Common myeloid progenitor, CD34-positive (primary cell): ENCODE data around the gene ASB4.

Experiments
- CTCF ChIA-PET: fragments of 350-600 bp; sonication (Branson Sonifier 250); formaldehyde crosslinking; loops from one replicate; lab custom pipeline; 2021; ENCODE audit warnings: antibody characterized with exemption; lab: Charles Lee
- POLR2A ChIA-PET: fragments of 350-600 bp; sonication (Branson Sonifier 250); formaldehyde crosslinking; loops from one replicate; lab custom pipeline; 2021; ENCODE audit warnings: antibody characterized with exemption; lab: Charles Lee
- DNase-seq, 3 donors: peaks; one replicate each; pipeline versions ENCODE4 v3.0.0 to v3.0.0-alpha.2; 2013
- H3K27ac ChIP-seq, 2 experiments: 1 replicate in 1 of 2; 2 replicates in 1 of 2; pipeline ENCODE4 v1.7.0; 2013; ENCODE audit warnings: inconsistent platforms in 2 of 2, low read length in 2 of 2, mild to moderate bottlenecking in 2 of 2, low read depth in 1 of 2, moderate library complexity in 1 of 2; ENCODE audit not compliant: severe bottlenecking in 2 of 2, insufficient read depth in 1 of 2, poor library complexity in 1 of 2
- H3K27me3 ChIP-seq, 5 experiments: replicated peaks in 2 of 5; 1 replicate in 3 of 5; 2 replicates in 2 of 5; pipeline versions ENCODE4 v1.6.1 to v1.7.0; 2013; ENCODE audit warnings: low read length in 4 of 5, mild to moderate bottlenecking in 2 of 5, moderate library complexity in 2 of 5, inconsistent platforms in 1 of 5; ENCODE audit not compliant: insufficient read depth in 5 of 5, control insufficient read depth in 4 of 5
- H3K36me3 ChIP-seq, 4 experiments: 1 replicate in 2 of 4; 2 replicates in 2 of 4; pipeline versions ENCODE4 v1.6.1 to v1.7.0; 2013; ENCODE audit warnings: low read length in 3 of 4, control low read depth in 1 of 4, mild to moderate bottlenecking in 1 of 4; ENCODE audit not compliant: control insufficient read depth in 4 of 4, insufficient read depth in 4 of 4
- H3K4me1 ChIP-seq, 4 experiments: 1 replicate in 3 of 4; 2 replicates in 1 of 4; pipeline versions ENCODE4 v1.6.1 to v1.7.1; 2013; ENCODE audit warnings: low read length in 3 of 4, mild to moderate bottlenecking in 3 of 4, control low read depth in 1 of 4, inconsistent platforms in 1 of 4, moderate library complexity in 1 of 4; ENCODE audit not compliant: control insufficient read depth in 4 of 4, insufficient read depth in 4 of 4; ENCODE audit errors: control extremely low read depth in 1 of 4
- H3K4me3 ChIP-seq, 7 experiments: 1 replicate in 4 of 7; 2 replicates in 3 of 7; pipeline versions ENCODE4 v1.5.1 to v1.7.0; 2013; ENCODE audit warnings: mild to moderate bottlenecking in 7 of 7, low read length in 6 of 7, moderate library complexity in 6 of 7, inconsistent platforms in 2 of 7, low read depth in 2 of 7, control low read depth in 1 of 7; ENCODE audit not compliant: insufficient read depth in 4 of 7, control insufficient read depth in 1 of 7; ENCODE audit errors: extremely low read depth in 1 of 7
- H3K9me3 ChIP-seq, 5 experiments: 1 replicate in 4 of 5; 2 replicates in 1 of 5; pipeline versions ENCODE4 v1.6.1 to v1.7.1; 2013; ENCODE audit warnings: low read length in 4 of 5, mild to moderate bottlenecking in 2 of 5, inconsistent platforms in 1 of 5, low read depth in 1 of 5, moderate library complexity in 1 of 5; ENCODE audit not compliant: control insufficient read depth in 4 of 5, insufficient read depth in 2 of 5; ENCODE audit errors: control extremely low read depth in 1 of 5
- WGBS: methylation state at CpG from one replicate; pipeline ENCODE4 v1.1.5; 2013; ENCODE audit not compliant: insufficient coverage; 5-methylcytosine and 5-hydroxymethylcytosine counted together

The ASB4 gene

GRCh38 chr7:95577137-95577536 lies 91.4 kb downstream of the ASB4 start:
- no peak overlapping the region for H3K4me3 ChIP-seq
- ChIA-PET POLR2A (interaction anchor here (0.6 kb wide), 1 partner anchor 1288 kb away, joined by 3 read pairs; no protein-coding TSS in a partner anchor), CTCF (no interaction called here)
- H3K4me1 ChIP-seq = no peaks in the 10 kb centered on the region
- no peaks in the 10 kb centered on the region for H3K27me3 ChIP-seq
- H3K36me3 ChIP-seq = no peaks in the 10 kb centered on the region
- H3K27ac ChIP-seq = no peak overlapping the region
- no peak for DNase-seq
- H3K9me3 ChIP-seq = peaks cover 0 to 7% (median 0%) of the 10 kb centered on the region in 5 experiments
- WGBS = 94% methylated on average over 2 of the region's 5 CpGs

GRCh38 chr7:95578299-95578855 lies 92.6 kb downstream of the ASB4 start:
- Histone ChIP-seq H3K36me3 (no peaks in the 10 kb centered on the region), H3K4me1 (no peaks in the 10 kb centered on the region), H3K27ac (no peak overlapping the region), H3K27me3 (no peaks in the 10 kb centered on the region), H3K9me3 (peaks cover 0 to 2% (median 0%) of the 10 kb centered on the region in 5 experiments), H3K4me3 (no peak overlapping the region)
- POLR2A ChIA-PET = no interaction called here
- 100% methylated on average over 1 of the region's 3 CpGs for WGBS
- CTCF ChIA-PET = interaction anchor here (0.6 kb wide), 1 partner anchor 442 kb away, joined by 3 read pairs; no protein-coding TSS in a partner anchor
- DNase-seq = no peak

- H3K4me3 ChIP-seq = no peak overlapping the region
- POLR2A ChIA-PET = no interaction called here
- H3K9me3 ChIP-seq = peaks cover 0 to 2% (median 0%) of the 10 kb centered on the region in 5 experiments
- H3K4me1 ChIP-seq = no peaks in the 10 kb centered on the region
- H3K27ac ChIP-seq = no peak overlapping the region
- WGBS = no CpG with 5 or more reads among the region's 7 CpGs
- no peak for DNase-seq
- H3K27me3 ChIP-seq = no peaks in the 10 kb centered on the region
- H3K36me3 ChIP-seq = no peaks in the 10 kb centered on the region
- CTCF ChIA-PET = no interaction called here
These were observed 93.6 kb downstream of the ASB4 start for GRCh38 chr7:95579318-95579717.

GRCh38 chr7:95581467-95581866 lies 95.7 kb downstream of the ASB4 start:
- no peaks in the 10 kb centered on the region for H3K4me1 ChIP-seq
- no peaks in the 10 kb centered on the region for H3K27me3 ChIP-seq
- WGBS = no CpG with 5 or more reads among the region's 3 CpGs
- ChIA-PET CTCF (no interaction called here), POLR2A (no interaction called here)
- H3K36me3 ChIP-seq = peaks cover 0 to 3% (median 1%) of the 10 kb centered on the region in 4 experiments
- H3K4me3 ChIP-seq = no peak overlapping the region
- no peak overlapping the region for H3K27ac ChIP-seq
- no peaks in the 10 kb centered on the region for H3K9me3 ChIP-seq
- no peak for DNase-seq

- CTCF ChIA-PET = no interaction called here
- Histone ChIP-seq H3K27me3 (no peaks in the 10 kb centered on the region), H3K27ac (no peak overlapping the region), H3K4me1 (no peaks in the 10 kb centered on the region), H3K4me3 (no peak overlapping the region), H3K36me3 (peaks cover 0 to 12% (median 2%) of the 10 kb centered on the region in 4 experiments), H3K9me3 (no peaks in the 10 kb centered on the region)
- POLR2A ChIA-PET = no interaction called here
- WGBS = 92% methylated on average over 2 of the region's 4 CpGs
- no peak for DNase-seq
These were observed 97.0 kb downstream of the ASB4 start for GRCh38 chr7:95582578-95583293.

GRCh38 chr7:95583834-95584621 lies 98.3 kb downstream of the ASB4 start:
- H3K4me3 ChIP-seq = no peak overlapping the region
- ChIA-PET CTCF (interaction anchor here (0.9 kb wide), 1 partner anchor 104 kb away, joined by 3 read pairs; no protein-coding TSS in a partner anchor), POLR2A (interaction anchor here (0.6 kb wide), 1 partner anchor 246 kb away, joined by 3 read pairs; no protein-coding TSS in a partner anchor)
- H3K4me1 ChIP-seq = no peaks in the 10 kb centered on the region
- DNase-seq = no peak
- peaks cover 0 to 15% (median 2%) of the 10 kb centered on the region in 4 experiments for H3K36me3 ChIP-seq
- WGBS = 100% methylated on average over 1 of the region's 3 CpGs
- H3K27me3 ChIP-seq = no peaks in the 10 kb centered on the region
- no peaks in the 10 kb centered on the region for H3K9me3 ChIP-seq
- no peak overlapping the region for H3K27ac ChIP-seq
